Body of pancreas (tissue), 4 donors: ENCODE results near the gene E4F1. TPM values are rescaled to one million over a fixed set of nuclear protein-coding genes. Genes with fewer than 3 reads are reported as not detected.
"Not testable (repeated sequence)": the region's sequence is repeated elsewhere in the genome, so short reads cannot be mapped to it uniquely, and the experiment has no call there.

Source experiments
- ATAC-seq: fragments of 150-250 bp; one replicate; pipeline ENCODE4 v1.9.1; 2016
- DNase-seq, 4 donors: peaks; one replicate each; pipeline ENCODE4 v3.0.0-alpha.2; 2019
- H3K27ac ChIP-seq, 4 donors: fragments of 200-600 bp; sonication (generic); 1 replicate in 3 of 4; 2 replicates in 1 of 4; pipeline versions ENCODE4 v1.5.1 to v1.6.1; 2016 to 2019; ENCODE audit warnings: mild to moderate bottlenecking in 1 of 4, mixed read lengths in 1 of 4, moderate library complexity in 1 of 4
- H3K27me3 ChIP-seq, 2 donors: fragments of 200-600 bp; sonication (generic); one replicate each; pipeline ENCODE4 v1.6.0; 2016; ENCODE audit warnings: mild to moderate bottlenecking in 1 of 2
- H3K36me3 ChIP-seq, 2 donors: fragments of 200-600 bp; sonication (generic); replicated peaks in 1 of 2; 2 replicates each; pipeline ENCODE4 v1.5.1; 2016; ENCODE audit warnings: low read depth in 2 of 2; ENCODE audit not compliant: insufficient read depth in 1 of 2
- H3K4me1 ChIP-seq: fragments of 200-600 bp; sonication (generic); one replicate; pipeline ENCODE4 v1.6.0; 2016
- H3K4me3 ChIP-seq, 2 donors: fragments of 200-600 bp; sonication (generic); 1 replicate in 1 of 2; 2 replicates in 1 of 2; pipeline ENCODE4 v1.5.1; 2016 to 2019
- H3K9me3 ChIP-seq, 3 donors: fragments of 200-600 bp; sonication (generic); 1 replicate in 2 of 3; 2 replicates in 1 of 3; pipeline ENCODE4 v1.5.1; 2016
- POLR2A ChIP-seq, 3 donors: fragments of 450-650 bp; IDR thresholded peaks; one replicate each; pipeline ENCODE4 v1.6.1; 2016; ENCODE audit warnings: antibody characterized with exemption in 3 of 3, mild to moderate bottlenecking in 2 of 3
- WGBS, 2 donors: methylation state at CpG; one replicate each; pipeline ENCODE4 v1.1.5; 2017; 5-methylcytosine and 5-hydroxymethylcytosine counted together
- intact Hi-C: fragments of 100-400 bp; cut with DNase I; formaldehyde crosslinking; loops from one replicate; pipeline ENCODE4 v1.15.1; 2023
- total RNA-seq, 2 donors: library from RNA; depleted of rRNA; stranded (reverse); fragments of >200 nt; gene quantifications; one replicate each; pipeline ENCODE4 v1.1.0, GENCODE V29; 2016
- TF ChIP-seq, protein P1 (sequence below), 7 experiments: fragments of 450-650 bp in 4 of 7; fragments of 200-600 bp in 3 of 7; sonication (generic) in 3 of 7; IDR thresholded peaks; one replicate each; pipeline ENCODE4 v1.5.1; 2016 to 2019; ENCODE audit warnings: antibody characterized with exemption in 7 of 7

The E4F1 gene
- total RNA-seq, 2 donors from 2014 or later = 22.3 to 48.1 TPM

DNA sequence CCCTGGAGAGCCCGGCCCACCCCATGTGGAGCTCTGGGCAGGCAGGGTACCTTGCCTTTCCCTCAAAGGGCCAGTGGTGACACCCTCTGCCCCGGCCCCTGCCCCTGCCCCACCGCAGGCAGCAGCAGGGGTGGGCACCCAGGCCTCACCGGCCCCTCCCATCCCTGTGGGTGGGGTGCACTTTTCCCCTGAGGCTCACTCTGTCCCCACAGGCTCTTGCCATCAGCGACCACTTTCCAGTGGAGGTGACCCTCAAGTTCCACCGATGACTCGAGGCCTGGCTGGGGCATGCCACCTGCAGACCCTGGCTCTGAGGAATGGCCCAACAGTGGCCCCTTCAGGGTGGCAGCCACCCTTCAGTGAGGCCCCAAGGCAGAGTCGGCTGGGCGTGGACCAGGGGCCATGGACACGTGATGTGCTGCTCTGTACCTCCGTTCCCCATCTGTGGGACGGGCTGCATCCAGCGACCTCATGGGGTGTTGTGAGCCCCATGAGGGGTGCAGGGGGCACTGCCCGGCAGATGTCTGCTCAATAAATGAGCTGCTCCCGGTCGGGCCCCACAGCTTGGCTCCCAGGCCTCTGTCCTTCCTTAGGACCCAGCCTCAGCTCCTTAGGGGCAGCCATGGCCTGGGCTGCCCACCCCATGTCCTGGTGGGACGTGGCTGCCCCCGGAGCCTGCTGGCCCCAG is 14.9 kb downstream of the E4F1 start:
- WGBS, 2 donors = 50 to 52% methylated on average over 2 to 17 of the region's 18 CpGs
- peaks cover 13 to 14% of the 10 kb centered on the region in 2 donors for H3K36me3 ChIP-seq
- peaks cover 23% of the 10 kb centered on the region for H3K4me1 ChIP-seq
- no peaks in the 10 kb centered on the region for H3K9me3 ChIP-seq
- no peak overlapping the region for H3K4me3 ChIP-seq
- TF ChIP-seq POLR2A (IDR thresholded peaks at IDR 0.05) = no peak
- TF ChIP-seq, protein P1, sequence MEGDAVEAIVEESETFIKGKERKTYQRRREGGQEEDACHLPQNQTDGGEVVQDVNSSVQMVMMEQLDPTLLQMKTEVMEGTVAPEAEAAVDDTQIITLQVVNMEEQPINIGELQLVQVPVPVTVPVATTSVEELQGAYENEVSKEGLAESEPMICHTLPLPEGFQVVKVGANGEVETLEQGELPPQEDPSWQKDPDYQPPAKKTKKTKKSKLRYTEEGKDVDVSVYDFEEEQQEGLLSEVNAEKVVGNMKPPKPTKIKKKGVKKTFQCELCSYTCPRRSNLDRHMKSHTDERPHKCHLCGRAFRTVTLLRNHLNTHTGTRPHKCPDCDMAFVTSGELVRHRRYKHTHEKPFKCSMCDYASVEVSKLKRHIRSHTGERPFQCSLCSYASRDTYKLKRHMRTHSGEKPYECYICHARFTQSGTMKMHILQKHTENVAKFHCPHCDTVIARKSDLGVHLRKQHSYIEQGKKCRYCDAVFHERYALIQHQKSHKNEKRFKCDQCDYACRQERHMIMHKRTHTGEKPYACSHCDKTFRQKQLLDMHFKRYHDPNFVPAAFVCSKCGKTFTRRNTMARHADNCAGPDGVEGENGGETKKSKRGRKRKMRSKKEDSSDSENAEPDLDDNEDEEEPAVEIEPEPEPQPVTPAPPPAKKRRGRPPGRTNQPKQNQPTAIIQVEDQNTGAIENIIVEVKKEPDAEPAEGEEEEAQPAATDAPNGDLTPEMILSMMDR (IDR thresholded peaks at IDR 0.05) = no peak
- DNase-seq (no peak), ATAC-seq (no peak)
- peaks cover 0 to 5% of the 10 kb centered on the region in 2 donors for H3K27me3 ChIP-seq
- H3K27ac ChIP-seq = no peak overlapping the region
- intact Hi-C loops = no loop called here

DNA sequence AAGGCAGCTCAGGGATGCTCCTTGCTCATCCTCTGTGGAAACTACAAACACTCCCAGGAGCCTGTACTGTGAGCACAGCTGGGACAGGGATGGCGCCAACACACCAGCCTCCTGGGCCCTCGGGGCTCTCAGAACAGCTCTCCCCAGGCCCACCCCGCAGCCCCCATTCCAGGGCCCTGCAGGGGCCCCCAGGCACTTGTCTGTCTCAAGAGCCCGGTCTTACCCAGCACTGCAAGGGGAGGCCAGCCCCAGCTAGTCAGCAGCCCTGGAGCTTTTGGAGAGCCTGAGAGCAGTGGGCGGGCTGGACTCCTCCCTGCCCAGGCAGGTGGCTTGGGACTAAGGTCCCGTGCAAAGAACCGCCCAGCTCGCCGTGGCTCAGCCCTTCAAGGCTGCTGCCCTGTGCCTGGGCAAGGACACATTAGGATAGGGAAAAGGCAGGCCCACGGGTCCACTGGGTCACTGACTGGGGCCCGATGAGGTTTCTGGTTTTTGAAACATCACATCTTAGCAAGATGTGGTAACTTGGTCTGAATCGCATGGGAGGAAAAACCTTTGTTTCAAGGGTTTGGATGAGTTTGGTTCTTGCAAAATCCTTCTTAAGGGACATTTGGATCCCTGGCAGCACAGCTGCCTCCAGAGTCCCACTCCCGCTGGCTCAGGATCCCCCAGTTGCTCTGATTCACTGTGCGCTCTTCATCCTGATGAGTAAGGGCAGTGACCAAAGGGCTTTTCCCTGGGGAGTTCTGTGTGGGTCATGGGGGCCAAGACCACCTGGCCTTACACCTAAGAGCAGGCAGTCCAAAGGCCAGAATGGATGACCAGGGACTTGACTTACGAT is 15.7 kb downstream of the E4F1 start:
- peaks cover 12 to 15% of the 10 kb centered on the region in 2 donors for H3K36me3 ChIP-seq
- no peak for TF ChIP-seq POLR2A (IDR thresholded peaks at IDR 0.05)
- TF ChIP-seq, protein P1 (IDR thresholded peaks at IDR 0.05) = no peak
- H3K4me3 ChIP-seq = no peak overlapping the region
- peaks cover 0 to 5% of the 10 kb centered on the region in 2 donors for H3K27me3 ChIP-seq
- ATAC-seq (no peak), DNase-seq (no peak)
- H3K9me3 ChIP-seq = no peaks in the 10 kb centered on the region
- peaks cover 23% of the 10 kb centered on the region for H3K4me1 ChIP-seq
- no peak overlapping the region for H3K27ac ChIP-seq
- 25 to 67% methylated on average over 6 to 15 of the region's 15 CpGs for WGBS, 2 donors
- intact Hi-C loops = no loop called here

DNA sequence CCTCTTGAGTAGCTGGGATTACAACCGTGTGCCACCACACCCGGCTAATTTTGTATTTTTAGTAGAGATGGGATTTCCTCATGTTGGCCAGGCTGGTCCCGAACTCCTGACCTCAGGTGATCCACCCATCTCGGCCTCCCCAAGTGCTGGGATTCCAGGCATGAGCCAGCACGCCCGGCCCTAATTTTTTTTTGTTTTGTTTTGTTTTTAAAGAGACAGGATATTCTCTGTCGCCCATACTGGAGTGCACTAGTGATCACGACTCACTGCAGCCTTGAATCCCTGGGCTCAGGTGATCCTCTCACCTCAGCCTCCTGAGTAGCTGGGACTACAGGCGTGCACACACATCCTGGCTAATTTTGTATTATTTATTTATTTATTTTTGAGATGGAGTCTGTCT is 16.9 kb downstream of the E4F1 start:
- H3K27me3 ChIP-seq, H3K9me3 ChIP-seq, H3K27ac ChIP-seq, H3K4me3 ChIP-seq, ATAC-seq, DNase-seq, intact Hi-C loops: not testable (repeated sequence)
- peaks cover 7 to 10% of the 10 kb centered on the region in 2 donors for H3K36me3 ChIP-seq
- WGBS, 2 donors = 79 to 87% methylated on average over 9 of the region's 9 CpGs
- peaks cover 23% of the 10 kb centered on the region for H3K4me1 ChIP-seq

DNA sequence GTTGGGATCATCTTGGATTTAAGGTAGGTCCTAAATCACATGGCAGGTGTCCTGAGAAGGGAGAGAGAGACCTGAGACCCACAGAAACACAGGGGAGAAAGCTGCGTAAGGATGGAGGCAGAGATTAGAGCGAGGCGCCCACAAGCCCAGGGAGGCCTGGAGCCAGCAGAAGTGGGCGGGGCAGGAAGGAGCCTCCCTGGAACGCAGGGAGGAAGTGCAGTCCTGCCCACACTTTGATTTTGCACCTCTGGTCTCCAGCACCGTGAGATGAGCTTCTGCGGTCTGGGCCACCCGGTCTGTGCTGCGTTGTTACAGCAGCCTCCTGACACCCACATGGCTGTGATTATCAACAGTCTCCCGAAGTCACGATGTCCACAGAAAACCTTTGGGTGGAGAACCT is 19.2 kb downstream of the E4F1 start:
- TF ChIP-seq, protein P1 (IDR thresholded peaks at IDR 0.05) = no peak
- no peak for TF ChIP-seq POLR2A (IDR thresholded peaks at IDR 0.05)
- Histone ChIP-seq H3K4me1 (peaks cover 5% of the 10 kb centered on the region), H3K27me3 (no peaks in the 10 kb centered on the region), H3K27ac (no peak overlapping the region), H3K36me3 (peaks cover 10 to 13% of the 10 kb centered on the region in 2 donors), H3K4me3 (no peak overlapping the region), H3K9me3 (no peaks in the 10 kb centered on the region)
- intact Hi-C loops = no loop called here
- ATAC-seq (no peak), DNase-seq (no peak)
- 89% methylated on average over 5 to 11 of the region's 11 CpGs for WGBS, 2 donors

DNA sequence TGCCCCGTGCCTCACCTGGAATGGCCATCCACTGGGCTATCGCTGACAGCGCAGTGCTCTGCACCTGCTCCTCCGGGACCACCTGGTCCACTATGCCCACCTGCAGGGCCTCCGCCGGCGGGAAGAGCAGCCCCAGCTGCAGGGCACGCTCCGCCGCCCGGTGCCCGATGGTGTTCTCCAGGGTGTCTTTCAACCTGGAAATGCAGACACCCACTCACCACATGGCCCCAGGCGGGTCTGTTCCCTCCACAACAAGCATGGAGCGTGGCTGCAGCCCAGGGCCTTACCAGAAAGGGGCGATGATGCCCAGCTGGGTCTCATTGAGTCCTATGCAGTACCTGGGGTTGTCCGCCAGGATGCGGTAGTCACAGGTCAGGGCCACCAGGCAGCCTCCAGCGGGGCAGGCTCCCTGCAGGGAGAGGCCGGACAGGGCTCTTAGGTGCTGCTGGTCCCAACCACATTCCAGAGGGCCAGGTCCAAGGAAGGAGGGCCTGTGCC is 19.7 kb downstream of the E4F1 start:
- Histone ChIP-seq H3K4me3 (no peak overlapping the region), H3K9me3 (no peaks in the 10 kb centered on the region), H3K27ac (no peak overlapping the region), H3K36me3 (peaks cover 10 to 13% of the 10 kb centered on the region in 2 donors), H3K4me1 (no peaks in the 10 kb centered on the region), H3K27me3 (no peaks in the 10 kb centered on the region)
- TF ChIP-seq, protein P1 (IDR thresholded peaks at IDR 0.05) = no peak
- intact Hi-C loops = no loop called here
- WGBS, 2 donors = 95 to 100% methylated on average over 6 to 19 of the region's 19 CpGs
- DNase-seq (no peak), ATAC-seq (no peak)
